ENCODE measurements around the gene CNKSR3. TPM values are rescaled to one million over a fixed set of nuclear protein-coding genes. Genes with fewer than 3 reads are reported as not detected.

The CNKSR3 gene
- total RNA-seq, 1 donor from 2014 or later: 10.3 TPM

DNA sequence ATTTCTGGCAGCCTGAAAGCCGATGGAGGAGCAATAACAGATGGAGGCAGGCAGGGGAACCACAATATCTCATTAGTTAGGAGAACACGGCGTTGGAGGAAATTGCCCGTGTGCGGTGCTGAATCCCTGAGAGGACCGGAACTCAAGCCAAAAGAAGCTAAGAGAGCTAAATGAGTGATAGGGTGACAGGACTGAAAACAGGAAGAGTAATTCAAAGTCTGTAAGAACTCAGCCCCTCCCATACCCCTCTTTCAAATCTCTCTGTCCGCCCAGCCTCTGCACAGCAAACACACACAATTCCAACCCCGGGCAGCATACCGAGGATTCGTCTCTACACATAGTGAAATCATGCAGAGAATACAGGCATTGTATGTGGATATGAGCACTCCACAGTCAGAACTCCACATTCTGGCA lies 151.3 kb downstream of the CNKSR3 start:
- no peak overlapping the region for H3K4me3 ChIP-seq (ENCODE audit: low read depth, low read length)
- DNase-seq (ENCODE audit: low read depth): no peak
- TF ChIP-seq CTCF (conservative IDR thresholded peaks at IDR 0.05; ENCODE audit: low read depth, low read length): no peak

DNA sequence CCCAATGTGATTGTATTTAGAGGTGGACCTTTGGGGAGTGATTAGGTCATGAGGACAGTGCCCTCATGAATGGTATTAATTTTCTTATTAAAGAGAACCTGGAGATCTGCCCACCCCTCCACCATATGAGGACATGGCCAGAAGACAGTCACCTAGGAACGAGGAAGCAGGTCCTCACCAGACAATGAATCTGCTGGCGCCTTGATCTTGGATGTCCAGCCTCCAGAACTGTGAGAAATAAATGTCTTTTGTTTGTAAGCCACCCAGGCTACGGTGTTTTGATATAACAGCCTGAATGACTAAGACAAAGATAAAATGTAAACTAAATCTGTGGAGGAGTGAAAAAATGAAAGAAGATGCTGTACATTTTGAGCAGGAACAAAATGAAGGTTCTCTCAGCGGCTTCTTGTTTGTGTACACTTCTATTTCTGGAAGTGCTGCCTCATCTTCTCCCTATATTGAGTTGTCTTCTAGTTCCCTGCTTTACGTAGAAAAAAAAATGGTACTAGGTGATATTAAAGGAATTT lies 152.4 kb downstream of the CNKSR3 start:
- no peak overlapping the region for H3K4me3 ChIP-seq (ENCODE audit: low read depth, low read length)
- no peak for TF ChIP-seq CTCF (conservative IDR thresholded peaks at IDR 0.05; ENCODE audit: low read depth, low read length)
- DNase-seq (ENCODE audit: low read depth): no peak

GRCh38 chr6:154356690-154357089 lies 153.8 kb downstream of the CNKSR3 start, which contains the start of gene IPCEF1:
Gene IPCEF1, minus strand, starts transcription at chr6:154356803. Its CDS starts 90,856 bp downstream, at chr6:154265947.
- DNase-seq (ENCODE audit: low read depth): no peak
- TF ChIP-seq CTCF (conservative IDR thresholded peaks at IDR 0.05; ENCODE audit: low read depth, low read length): no peak
- no peak within 1 kb of the TSS for H3K4me3 ChIP-seq (ENCODE audit: low read depth, low read length)

DNA sequence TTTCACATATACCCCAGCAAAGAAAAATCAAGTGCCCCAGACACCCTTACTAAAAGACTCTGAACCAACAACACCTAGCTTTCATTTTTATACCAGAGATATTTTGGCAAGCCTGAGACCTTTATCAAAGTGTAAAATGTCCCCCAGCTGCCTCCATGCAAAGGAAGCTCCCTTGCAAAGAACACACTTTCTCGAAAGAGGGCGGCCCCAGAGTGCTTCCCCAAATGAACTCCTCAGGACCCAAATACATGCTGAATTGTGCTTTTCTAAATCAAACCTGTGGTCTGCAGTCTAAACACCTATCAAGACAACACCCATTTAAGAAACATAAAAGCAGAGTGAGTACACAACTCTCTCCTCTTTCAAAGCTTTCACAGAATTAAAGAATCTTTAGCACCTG lies 154.4 kb downstream of the CNKSR3 start:
- TF ChIP-seq CTCF (conservative IDR thresholded peaks at IDR 0.05; ENCODE audit: low read depth, low read length): no peak
- DNase-seq (ENCODE audit: low read depth): no peak
- H3K4me3 ChIP-seq (ENCODE audit: low read depth, low read length): no peak overlapping the region

GRCh38 chr6:154354265-154354777 lies 156.2 kb downstream of the CNKSR3 start:
- no peak overlapping the region for H3K4me3 ChIP-seq (ENCODE audit: low read depth, low read length)
- no peak for DNase-seq (ENCODE audit: low read depth)
- TF ChIP-seq CTCF (conservative IDR thresholded peaks at IDR 0.05; ENCODE audit: low read depth, low read length): no peak

DNA sequence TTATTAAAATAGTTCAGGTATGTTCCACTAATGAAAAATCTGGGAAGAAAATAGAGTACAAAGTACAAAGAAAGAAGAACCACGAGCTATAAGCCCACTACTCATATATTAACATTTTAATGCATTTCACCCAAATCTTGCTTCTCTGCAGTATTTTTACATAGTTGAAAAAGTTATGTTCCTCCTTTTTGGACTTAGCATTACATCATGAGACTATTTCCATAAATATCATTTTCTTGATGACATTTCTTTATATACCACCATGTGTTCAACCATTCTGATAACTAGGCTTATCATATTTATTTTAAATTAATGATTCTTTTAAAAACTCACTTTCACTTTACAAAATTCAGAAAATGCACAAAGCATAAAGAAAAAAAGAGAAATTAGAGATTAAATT lies 156.9 kb downstream of the CNKSR3 start:
- no peak for DNase-seq (ENCODE audit: low read depth)
- TF ChIP-seq CTCF (conservative IDR thresholded peaks at IDR 0.05; ENCODE audit: low read depth, low read length): no peak
- no peak overlapping the region for H3K4me3 ChIP-seq (ENCODE audit: low read depth, low read length)
